ENCODE results near the gene POLR2E. TPM values are rescaled to one million over a fixed set of nuclear protein-coding genes. Genes with fewer than 3 reads are reported as not detected.
A peak's percentile ranks its signal among the peaks of the same experiment; 100 is the strongest.

POLR2E gene
- total and polyA plus RNA-seq, 8 donors, result 40.0 to 69.4 (median 61.3) TPM

- intact Hi-C loops (cut with DNase I), result no loop called here
- no peak for TF ChIP-seq CTCF (IDR thresholded peaks at IDR 0.05)
- H3K36me3 ChIP-seq, result no peaks in the 10 kb centered on the region
- peak overlapping the region in 1 of 4 donors; percentile 22 for H3K27ac ChIP-seq
- 87 to 90% methylated on average over 17 of the region's 17 CpGs for WGBS, 2 donors
- FAIRE-seq (no peak), ATAC-seq (no peak), DNase-seq (peak in 2 of 6 donors; percentile 42 to 76)
- H3K27me3 ChIP-seq, result no peaks in the 10 kb centered on the region
- no peaks in the 10 kb centered on the region for H3K4me1 ChIP-seq
- no peak overlapping the region for H3K4me3 ChIP-seq
- no peaks in the 10 kb centered on the region for H3K9me3 ChIP-seq
Observed at GRCh38 chr19:1135454-1135853, 40.3 kb upstream of the POLR2E start.

- Histone ChIP-seq H3K36me3 (no peaks in the 10 kb centered on the region), H3K27me3 (no peaks in the 10 kb centered on the region), H3K27ac (no peak overlapping the region), H3K4me3 (no peak overlapping the region), H3K4me1 (no peaks in the 10 kb centered on the region), H3K9me3 (no peaks in the 10 kb centered on the region)
- 92% methylated on average over 11 of the region's 11 CpGs for WGBS, 2 donors
- FAIRE-seq, result no peak
- intact Hi-C loops (cut with DNase I), result no loop called here
- DNase-seq, result no peak
- no peak for ATAC-seq
- TF ChIP-seq CTCF (IDR thresholded peaks at IDR 0.05), result no peak
Observed at GRCh38 chr19:1134431-1134830, 39.3 kb upstream of the POLR2E start.

- intact Hi-C loops (cut with DNase I), result no loop called here
- Histone ChIP-seq H3K4me3 (no peak overlapping the region), H3K36me3 (no peaks in the 10 kb centered on the region), H3K27ac (peak overlapping the region in 2 of 4 donors; percentile 76 to 90), H3K4me1 (no peaks in the 10 kb centered on the region), H3K27me3 (no peaks in the 10 kb centered on the region), H3K9me3 (no peaks in the 10 kb centered on the region)
- DNase-seq (no peak), FAIRE-seq (no peak), ATAC-seq (peak; percentile 2 to 21 (median 6))
- TF ChIP-seq CTCF (IDR thresholded peaks at IDR 0.05), result no peak
- WGBS, 2 donors, result 94 to 98% methylated on average over 19 to 25 of the region's 25 CpGs
Observed at GRCh38 chr19:1133471-1133929, 38.3 kb upstream of the POLR2E start.

- Histone ChIP-seq H3K27me3 (no peaks in the 10 kb centered on the region), H3K9me3 (no peaks in the 10 kb centered on the region), H3K4me3 (peak overlapping the region in 2 of 4 donors; percentile 12 to 53), H3K27ac (peak overlapping the region in 3 of 4 donors; percentile 42 to 90 (median 76)), H3K36me3 (no peaks in the 10 kb centered on the region), H3K4me1 (no peaks in the 10 kb centered on the region)
- FAIRE-seq (no peak), DNase-seq (peak in 2 of 6 donors; percentile 29 to 76), ATAC-seq (peak; percentile 3 to 14 (median 8))
- 82 to 89% methylated on average over 45 to 48 of the region's 48 CpGs for WGBS, 2 donors
- intact Hi-C loops (cut with DNase I), result no loop called here
- TF ChIP-seq CTCF (IDR thresholded peaks at IDR 0.05), result no peak
Observed at GRCh38 chr19:1132552-1133383, 37.6 kb upstream of the POLR2E start.
